ENCODE data around the gene NAAA.
A peak's percentile ranks its signal among the peaks of the same experiment; 100 is the strongest.

The NAAA gene

DNA sequence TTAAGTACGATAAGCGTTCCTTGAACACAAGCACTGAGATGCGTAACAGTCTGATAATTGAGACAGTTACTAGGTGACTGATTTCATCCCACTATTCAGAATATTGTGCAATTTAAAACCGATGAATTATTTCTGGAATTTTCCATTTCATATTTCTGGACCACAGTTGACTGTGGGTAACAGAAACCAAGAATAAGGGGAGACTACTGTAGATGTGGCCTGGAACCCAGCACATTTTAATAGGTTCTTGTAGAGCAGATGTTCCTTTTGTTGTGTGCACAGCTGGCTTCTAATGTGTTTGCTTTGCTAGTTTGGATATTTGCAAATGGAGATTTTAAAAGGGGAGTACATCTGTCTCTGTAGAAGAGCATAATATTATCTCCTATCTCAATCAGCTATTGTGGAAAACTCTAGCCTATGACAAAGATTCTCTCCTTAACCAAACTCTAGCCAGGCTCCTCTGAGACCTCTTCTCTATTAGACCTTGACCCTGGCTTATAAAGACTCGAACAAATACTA is 16.4 kb downstream of the NAAA start:
- TF ChIP-seq, protein P1, sequence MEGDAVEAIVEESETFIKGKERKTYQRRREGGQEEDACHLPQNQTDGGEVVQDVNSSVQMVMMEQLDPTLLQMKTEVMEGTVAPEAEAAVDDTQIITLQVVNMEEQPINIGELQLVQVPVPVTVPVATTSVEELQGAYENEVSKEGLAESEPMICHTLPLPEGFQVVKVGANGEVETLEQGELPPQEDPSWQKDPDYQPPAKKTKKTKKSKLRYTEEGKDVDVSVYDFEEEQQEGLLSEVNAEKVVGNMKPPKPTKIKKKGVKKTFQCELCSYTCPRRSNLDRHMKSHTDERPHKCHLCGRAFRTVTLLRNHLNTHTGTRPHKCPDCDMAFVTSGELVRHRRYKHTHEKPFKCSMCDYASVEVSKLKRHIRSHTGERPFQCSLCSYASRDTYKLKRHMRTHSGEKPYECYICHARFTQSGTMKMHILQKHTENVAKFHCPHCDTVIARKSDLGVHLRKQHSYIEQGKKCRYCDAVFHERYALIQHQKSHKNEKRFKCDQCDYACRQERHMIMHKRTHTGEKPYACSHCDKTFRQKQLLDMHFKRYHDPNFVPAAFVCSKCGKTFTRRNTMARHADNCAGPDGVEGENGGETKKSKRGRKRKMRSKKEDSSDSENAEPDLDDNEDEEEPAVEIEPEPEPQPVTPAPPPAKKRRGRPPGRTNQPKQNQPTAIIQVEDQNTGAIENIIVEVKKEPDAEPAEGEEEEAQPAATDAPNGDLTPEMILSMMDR (IDR thresholded peaks at IDR 0.05) = no peak

DNA sequence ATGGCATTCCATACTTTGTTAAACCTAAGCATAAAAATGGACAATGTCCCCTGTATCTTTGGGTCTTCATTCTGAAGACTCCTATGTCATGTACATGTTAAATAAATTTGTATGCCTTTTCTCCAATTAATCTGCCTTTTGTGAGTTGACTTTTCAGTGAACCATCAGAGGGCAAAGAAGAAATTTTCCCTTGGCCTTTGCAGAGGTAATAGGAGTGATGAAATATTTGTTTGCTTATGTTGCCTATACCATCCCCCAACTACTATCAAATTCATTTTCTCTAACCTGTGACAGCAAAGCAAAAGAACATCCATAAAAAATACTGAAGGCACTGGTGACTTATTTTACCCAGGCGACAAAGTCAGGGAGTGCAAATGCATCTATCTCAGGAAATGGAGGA is 18.2 kb downstream of the NAAA start:
- TF ChIP-seq, protein P1 (IDR thresholded peaks at IDR 0.05) = no peak

DNA sequence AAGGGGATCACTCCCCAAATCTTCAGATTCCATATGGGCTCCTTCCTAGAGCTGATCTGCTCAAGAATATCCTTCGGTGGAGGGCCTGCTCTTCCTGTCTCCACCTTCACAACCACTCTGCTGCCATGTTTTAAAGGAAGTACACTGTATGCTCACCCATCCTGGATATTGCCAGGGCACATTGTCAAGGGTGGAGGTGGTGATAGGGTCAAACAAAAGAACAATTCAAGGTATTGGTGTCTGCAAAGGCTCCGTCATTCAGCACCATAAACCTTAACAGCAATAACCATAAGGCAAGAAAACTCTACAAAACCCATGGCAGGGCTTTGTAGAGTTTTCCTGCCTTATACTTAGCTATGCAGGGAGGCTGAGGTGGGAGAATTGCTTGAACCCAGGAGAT is 18.9 kb downstream of the NAAA start:
- TF ChIP-seq, protein P1 (IDR thresholded peaks at IDR 0.05) = no peak

DNA sequence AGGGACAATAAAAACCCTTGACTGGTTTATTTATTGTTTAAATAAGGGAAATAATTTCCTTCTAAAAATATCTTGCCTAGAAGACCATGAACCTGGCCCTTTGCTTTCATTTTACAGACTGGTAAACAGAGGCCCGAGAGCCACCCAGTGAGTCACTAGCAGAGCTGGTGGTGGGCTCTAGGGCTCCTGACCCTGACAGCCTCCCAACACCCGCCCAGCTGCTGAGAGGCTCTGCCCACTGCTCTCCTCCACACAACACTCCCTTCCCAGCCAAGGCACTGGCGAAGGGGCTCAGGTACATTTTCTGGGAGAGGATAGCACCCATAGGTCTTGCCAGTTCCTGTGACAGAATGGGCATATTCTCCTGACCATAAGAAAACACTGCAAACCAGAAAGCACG is 20.5 kb downstream of the NAAA start:
- TF ChIP-seq, protein P1 (IDR thresholded peaks at IDR 0.05) = no peak

DNA sequence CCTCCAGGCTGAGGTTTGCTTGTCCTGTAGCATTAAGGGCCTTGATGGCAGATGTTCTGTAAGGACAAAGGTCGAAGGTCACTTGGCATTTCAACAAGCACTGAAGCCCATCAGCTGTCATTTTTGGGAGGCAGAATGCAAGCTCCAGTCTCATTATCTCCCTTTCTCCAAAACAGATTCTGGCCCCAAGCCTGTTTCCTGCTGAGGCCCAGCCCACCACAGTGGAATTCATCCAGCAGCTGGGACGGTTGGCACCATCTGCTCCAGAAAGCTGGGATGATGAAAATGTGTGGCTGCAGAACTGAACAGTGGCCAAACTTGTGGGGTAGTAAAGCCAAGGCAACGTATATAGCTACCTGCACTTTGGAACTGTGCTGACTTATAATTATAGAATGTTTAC is 20.9 kb downstream of the NAAA start:
- TF ChIP-seq, protein P1 (IDR thresholded peaks at IDR 0.05) = no peak

DNA sequence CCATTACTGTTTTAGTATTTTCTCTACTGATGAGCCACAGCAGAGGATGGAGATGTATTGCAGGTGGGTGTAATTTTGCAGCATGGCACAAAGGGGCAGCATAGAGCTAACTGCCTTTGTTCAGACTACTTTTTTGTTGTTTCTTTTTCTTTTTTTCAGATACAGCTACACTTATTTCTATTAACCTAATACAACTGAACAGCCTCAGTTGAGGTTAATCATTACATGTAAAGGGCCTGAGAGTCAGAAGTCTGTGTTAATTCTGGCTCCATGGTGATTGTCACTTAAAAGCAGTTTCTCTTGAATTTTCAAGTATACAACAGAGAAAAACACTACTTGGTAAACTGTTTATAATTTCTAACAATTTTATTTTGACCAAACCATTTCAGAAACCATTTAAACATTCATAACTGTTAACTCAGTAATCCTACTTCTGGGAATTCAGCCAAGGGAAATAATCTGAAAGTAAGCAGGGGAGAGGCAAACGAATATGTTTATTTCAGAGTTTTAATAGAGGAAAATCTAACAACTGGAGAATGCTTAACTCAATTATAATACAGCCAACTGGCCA is 24.6 kb downstream of the NAAA start:
- TF ChIP-seq, protein P1 (IDR thresholded peaks at IDR 0.05) = peak; percentile 91

DNA sequence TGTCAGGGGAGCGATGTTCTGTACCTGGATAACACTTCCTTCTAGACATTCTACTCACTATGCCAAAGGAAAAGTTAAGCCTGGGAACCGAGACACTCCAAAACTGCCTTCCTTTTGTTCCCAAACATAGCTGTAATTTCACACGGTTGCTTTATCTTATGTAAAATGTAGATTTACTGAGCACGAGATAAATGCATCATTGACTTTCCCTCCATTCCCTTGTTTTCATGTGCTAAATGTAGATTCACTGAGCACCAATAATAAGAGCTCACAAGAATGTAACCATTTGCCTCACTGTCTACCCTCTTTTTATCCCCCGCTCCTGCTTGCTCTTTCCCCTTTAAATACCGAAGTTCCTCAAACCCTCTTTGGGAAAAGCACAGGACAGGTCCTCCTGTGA is 27.8 kb downstream of the NAAA start:
- TF ChIP-seq, protein P1 (IDR thresholded peaks at IDR 0.05) = no peak

DNA sequence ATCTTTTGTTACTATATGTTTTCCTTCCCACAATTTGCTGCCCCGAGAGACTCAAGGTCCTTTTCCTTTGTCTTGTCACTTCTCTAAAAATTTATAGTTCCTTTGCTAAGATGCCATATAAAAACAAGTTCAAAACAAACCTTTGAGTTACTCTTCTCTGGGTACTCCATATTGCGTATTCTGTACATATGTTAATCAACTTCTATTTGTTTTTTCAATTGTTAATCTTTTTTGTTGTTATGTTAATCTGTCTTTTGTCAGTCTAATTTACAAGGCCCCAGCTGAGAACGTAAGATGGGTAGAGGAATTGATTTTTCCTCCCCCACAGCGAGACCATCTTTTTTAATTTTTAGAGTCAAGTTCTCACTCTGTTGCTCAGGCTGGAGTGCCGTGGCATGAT is 31.4 kb downstream of the NAAA start:
- TF ChIP-seq, protein P1 (IDR thresholded peaks at IDR 0.05) = no peak
